ENCODE results near the gene CYB5RL.
"Not testable (repeated sequence)": the region's sequence is repeated elsewhere in the genome, so short reads cannot be mapped to it uniquely, and the experiment has no call there.

The CYB5RL gene

GRCh38 chr1:54188291-54188690 lies 11.5 kb downstream of the CYB5RL start:
- DNase-seq (ENCODE audit: low read depth in 2 of 2): no peak

GRCh38 chr1:54186056-54186455 lies 13.8 kb downstream of the CYB5RL start:
- no peak for DNase-seq (ENCODE audit: low read depth in 2 of 2)

GRCh38 chr1:54180701-54181360 lies 19.0 kb downstream of the CYB5RL start:
- no peak for DNase-seq (ENCODE audit: low read depth in 2 of 2)

GRCh38 chr1:54178296-54179070 lies 21.3 kb downstream of the CYB5RL start:
- no peak for DNase-seq (ENCODE audit: low read depth in 2 of 2)

GRCh38 chr1:54177726-54178125 lies 22.1 kb downstream of the CYB5RL start:
- no peak for DNase-seq (ENCODE audit: low read depth in 2 of 2)

- no peak for DNase-seq (ENCODE audit: low read depth in 2 of 2)
Measured at GRCh38 chr1:54176621-54177327, 23.1 kb downstream of the CYB5RL start.

- no peak for DNase-seq (ENCODE audit: low read depth in 2 of 2)
Measured at GRCh38 chr1:54174106-54174505, 25.7 kb downstream of the CYB5RL start.

- no peak for DNase-seq (ENCODE audit: low read depth in 2 of 2)
Measured at GRCh38 chr1:54173681-54174080, 26.1 kb downstream of the CYB5RL start.

GRCh38 chr1:54172614-54173599 lies 26.9 kb downstream of the CYB5RL start:
- DNase-seq (ENCODE audit: low read depth in 2 of 2): no peak

GRCh38 chr1:54171606-54172005 lies 28.2 kb downstream of the CYB5RL start:
- DNase-seq (ENCODE audit: low read depth in 2 of 2): no peak

- no peak for DNase-seq (ENCODE audit: low read depth in 2 of 2)
Measured at GRCh38 chr1:54171016-54171415, 28.8 kb downstream of the CYB5RL start.

GRCh38 chr1:54169068-54169467 lies 30.8 kb downstream of the CYB5RL start:
- no peak for DNase-seq (ENCODE audit: low read depth in 2 of 2)

GRCh38 chr1:54168206-54168965 lies 31.4 kb downstream of the CYB5RL start:
- DNase-seq (ENCODE audit: low read depth in 2 of 2): no peak

GRCh38 chr1:54167422-54168139 lies 32.2 kb downstream of the CYB5RL start:
- DNase-seq (ENCODE audit: low read depth in 2 of 2): no peak

- DNase-seq (ENCODE audit: low read depth in 2 of 2): not testable (repeated sequence)
Measured at GRCh38 chr1:54166357-54166756, 33.5 kb downstream of the CYB5RL start.

- DNase-seq (ENCODE audit: low read depth in 2 of 2): no peak
Measured at GRCh38 chr1:54165146-54165545, 34.7 kb downstream of the CYB5RL start.

- no peak for DNase-seq (ENCODE audit: low read depth in 2 of 2)
Measured at GRCh38 chr1:54163573-54163972, 36.3 kb downstream of the CYB5RL start.

- DNase-seq (ENCODE audit: low read depth in 2 of 2): no peak
Measured at GRCh38 chr1:54163051-54163450, 36.8 kb downstream of the CYB5RL start.

GRCh38 chr1:54161495-54162168 lies 38.2 kb downstream of the CYB5RL start:
- no peak for DNase-seq (ENCODE audit: low read depth in 2 of 2)

GRCh38 chr1:54160351-54160750 lies 39.5 kb downstream of the CYB5RL start:
- no peak for DNase-seq (ENCODE audit: low read depth in 2 of 2)
